HG02852 (cell line): ENCODE results near the gene NAV1.
A peak's percentile ranks its signal among the peaks of the same experiment; 100 is the strongest.
"Not testable (repeated sequence)": the region's sequence is repeated elsewhere in the genome, so short reads cannot be mapped to it uniquely, and the experiment has no call there.

ENCODE experiments used
- ATAC-seq: cut with Tn5 transposase; IDR thresholded peaks from one replicate; pipeline ENCODE4 v1.9.1; 2021; ENCODE audit warnings: mild to moderate bottlenecking, moderate library complexity; ENCODE audit not compliant: unreplicated experiment

The NAV1 gene

GRCh38 chr1:201504179-201504631 is 34.7 kb upstream of the NAV1 start:
- no peak for ATAC-seq

DNA sequence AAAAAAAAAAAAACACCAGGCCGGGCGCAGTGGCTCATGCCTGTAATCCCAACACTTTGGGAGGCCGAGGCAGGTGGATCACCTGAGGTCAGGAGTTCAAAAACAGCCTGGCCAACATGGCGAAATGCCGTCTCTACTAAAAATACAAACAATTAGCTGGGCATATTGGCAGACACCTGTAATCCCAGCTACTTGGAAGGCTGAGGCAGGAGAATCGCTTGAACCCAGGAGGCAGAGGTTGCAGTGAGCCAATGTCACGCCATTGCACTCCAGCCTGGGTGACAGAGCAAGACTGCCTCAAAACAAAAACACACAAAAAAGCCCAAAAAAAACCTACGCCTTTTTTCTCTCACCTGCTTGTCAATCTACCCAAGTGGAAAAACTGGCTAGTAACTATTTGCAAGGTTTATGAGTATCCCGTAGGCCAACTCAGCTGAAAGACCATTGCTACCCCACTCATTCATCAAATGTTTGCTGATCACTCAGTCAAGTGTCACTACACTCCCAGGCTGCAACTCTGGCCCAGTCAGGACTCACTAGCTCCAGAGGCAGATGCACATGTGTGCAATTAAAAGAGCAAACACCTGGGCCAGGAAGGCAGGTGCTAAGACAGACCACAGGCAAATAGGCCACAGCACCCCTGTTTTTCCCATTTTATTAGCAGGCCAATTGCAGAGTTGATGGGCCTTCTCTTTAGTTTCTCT is 34.0 kb upstream of the NAV1 start:
- no peak for ATAC-seq

DNA sequence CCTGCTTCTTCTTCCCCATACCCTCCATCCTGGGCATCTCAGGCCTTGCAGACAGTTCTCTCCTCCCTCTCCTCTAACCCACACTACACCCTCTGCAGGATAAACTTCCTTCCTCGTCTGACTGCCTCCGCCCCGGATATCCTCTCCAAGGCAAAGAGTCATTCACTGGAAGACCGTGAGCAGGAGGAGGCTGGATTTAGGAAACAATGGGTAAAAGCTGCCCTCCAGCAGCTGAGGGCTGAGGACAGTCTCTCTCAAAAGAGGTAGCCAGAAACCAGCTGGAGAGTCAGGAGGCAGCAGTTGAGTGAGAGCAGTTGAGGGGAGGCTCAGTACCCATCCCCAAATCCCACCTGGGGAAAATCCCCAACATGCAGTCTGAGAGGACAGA is 33.4 kb upstream of the NAV1 start:
- ATAC-seq, result no peak

DNA sequence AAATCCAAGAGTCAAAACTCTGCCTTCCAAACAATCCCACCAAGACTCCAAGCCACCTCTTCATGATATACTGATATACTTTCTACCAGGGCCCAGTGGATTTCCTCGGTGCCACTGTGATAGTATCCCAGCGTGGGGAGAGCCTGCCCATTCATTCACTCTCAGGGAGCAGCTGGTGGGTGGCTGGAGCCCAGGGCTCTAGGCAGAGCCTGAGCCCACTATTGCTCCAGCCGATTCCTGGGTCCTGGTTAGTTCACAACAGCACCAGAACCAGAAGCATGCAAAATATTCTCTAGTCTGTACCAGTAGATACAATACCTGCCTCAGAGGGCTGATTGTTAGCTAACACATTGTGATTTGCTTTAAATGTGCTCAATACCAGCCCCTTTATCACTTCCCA is 32.8 kb upstream of the NAV1 start:
- ATAC-seq, result no peak

DNA sequence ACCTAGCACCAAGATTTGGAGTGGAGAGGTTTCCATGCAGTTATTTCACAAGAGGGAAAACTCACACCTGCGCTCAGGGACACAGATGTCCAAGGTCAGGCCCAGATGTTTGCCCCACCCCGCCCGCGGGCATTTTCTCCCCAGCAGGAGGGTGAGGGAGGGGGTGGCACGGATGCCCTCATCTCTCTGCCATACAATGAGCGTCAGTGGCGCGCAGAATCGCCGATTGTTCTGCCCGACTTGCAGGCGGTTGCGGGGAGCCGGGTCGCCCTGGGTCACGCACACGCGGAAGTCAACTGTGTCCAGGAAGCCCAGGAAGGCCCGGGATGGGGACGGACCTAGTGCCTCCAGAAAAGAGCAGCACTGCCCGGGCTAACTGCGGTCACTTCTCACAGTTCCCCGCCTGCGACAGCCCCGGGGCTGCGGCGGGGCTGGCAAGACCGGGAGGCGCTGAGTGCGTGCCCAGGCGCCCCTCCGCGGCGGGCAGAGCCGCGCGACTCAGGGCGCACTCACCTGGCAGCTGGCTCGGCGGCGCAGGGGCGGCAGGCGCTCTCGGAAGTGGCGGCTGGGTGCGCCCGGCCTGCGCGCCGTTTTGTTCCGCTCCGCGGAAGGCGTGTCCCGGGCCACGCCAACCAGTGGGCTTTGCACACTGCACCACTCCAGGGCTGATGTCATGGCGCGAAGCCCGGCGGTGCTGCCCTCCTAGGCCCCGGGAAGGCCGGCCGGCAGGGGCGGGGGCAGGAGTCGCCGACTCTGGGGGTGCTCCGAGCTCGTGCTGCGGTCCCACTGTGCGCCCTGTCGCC is 32.2 kb upstream of the NAV1 start, which contains the start of gene CSRP1:
Gene CSRP1, minus strand, starts transcription at position 567 of the 803 bp plus-strand sequence. CDS start 10,820 bp downstream, outside the sequence.
- peak; percentile 89 for ATAC-seq

- no peak for ATAC-seq
These were observed 31.6 kb upstream of the NAV1 start for GRCh38 chr1:201507360-201507675.

DNA sequence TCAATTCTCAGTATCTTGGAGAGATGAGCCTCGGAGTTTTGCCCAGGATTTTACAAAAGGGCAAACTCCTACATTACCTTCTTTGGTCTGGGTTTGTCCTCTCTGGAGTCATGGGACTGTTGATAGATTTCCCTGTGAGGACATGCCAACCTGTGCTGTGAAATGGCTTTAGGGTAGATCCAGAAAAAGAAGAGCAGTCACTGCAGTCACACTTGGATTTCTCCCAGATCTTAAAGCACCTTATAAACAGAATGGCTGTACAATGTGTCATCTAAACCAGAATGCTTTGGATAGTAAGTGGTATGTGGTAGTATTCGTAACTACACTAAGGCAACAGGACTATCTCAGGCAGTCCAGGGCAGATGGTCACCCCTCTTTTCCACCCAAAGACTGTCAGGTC is 30.1 kb upstream of the NAV1 start:
- ATAC-seq, result no peak

- ATAC-seq, result no peak
These were observed 29.1 kb upstream of the NAV1 start for GRCh38 chr1:201509601-201510374.

DNA sequence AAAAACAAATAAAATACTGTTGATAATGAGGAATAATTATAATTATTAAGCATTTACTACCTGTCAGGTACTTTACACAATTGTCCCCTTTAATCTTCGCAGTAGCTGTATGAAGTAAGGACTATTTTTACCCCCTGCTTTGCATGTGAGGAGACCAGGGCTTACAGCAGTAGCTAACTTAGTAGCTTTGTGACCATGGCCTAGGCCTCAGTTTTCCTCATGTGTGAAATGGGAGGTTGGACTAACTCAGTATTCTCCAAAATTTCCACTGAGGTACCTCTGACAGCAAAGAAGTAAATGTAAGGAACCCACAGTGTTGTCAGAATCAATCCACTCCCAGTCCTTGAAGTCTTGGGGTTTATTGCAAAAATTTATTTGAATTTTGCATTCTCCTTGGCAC is 28.2 kb upstream of the NAV1 start:
- no peak for ATAC-seq

DNA sequence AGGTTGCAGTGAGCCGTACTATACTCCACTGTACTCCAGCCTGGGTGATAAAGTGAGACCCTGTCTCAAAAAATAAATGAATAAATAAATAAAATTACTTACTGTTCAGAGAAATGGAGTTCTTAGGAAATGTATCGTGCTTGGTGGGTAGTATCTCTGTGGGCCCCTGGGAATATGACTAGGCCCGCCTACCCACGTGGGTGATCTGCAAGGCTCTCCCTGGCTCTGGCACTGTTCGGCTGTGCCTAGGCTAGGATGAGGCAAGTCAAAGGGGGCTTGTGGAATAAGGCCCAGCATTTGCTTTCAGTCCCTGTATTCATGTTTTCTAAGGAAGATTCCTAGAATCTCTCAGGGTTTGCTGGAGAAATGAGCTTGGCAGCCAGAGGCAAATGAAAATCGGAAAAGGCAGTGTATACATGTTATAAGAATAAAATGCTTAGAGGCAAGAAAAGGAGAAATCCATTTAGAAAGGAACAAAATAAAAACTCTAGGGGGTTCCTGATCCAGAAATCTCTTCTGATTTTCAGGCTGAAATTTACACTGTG is 27.5 kb upstream of the NAV1 start:
- no peak for ATAC-seq

GRCh38 chr1:201511941-201512539 is 26.9 kb upstream of the NAV1 start:
- peak; percentile 41 for ATAC-seq

- no peak for ATAC-seq
These were observed 25.3 kb upstream of the NAV1 start for GRCh38 chr1:201513498-201514243.

- ATAC-seq, result no peak
These were observed 24.5 kb upstream of the NAV1 start for GRCh38 chr1:201514466-201514865.

DNA sequence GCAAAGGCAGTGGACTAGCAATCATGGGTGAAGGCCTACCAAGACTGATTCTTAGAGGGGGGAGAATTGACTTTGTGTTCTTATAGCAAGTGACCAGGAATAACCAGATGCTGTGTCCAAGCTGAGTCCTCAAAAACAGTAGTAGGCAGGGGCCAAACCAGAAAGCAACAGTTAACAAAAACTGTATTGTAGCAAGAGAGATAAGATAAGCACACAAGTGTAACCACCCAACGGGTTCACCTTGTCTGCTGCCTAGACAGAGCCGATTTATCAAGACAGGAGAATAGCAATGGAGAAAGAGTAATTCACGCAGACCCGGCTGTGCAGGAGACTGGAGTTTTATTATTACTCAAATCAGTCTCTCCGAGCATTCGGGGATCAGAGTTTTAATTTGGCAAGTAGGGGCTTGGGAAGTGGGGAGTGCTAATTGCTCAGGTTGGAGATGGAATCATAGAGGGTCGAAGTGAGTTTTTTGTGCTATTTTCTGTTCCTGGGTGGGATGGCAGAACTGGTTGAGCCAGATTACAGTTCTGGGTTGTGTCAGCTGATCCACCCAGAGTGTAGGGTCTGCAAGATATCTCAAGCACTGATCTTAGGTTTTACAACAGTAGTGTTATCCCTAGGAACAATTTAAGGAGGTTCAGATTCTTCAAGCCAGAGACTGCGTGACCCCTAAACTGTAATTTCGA is 23.7 kb upstream of the NAV1 start:
- no peak for ATAC-seq

- ATAC-seq, result no peak
These were observed 23.0 kb upstream of the NAV1 start for GRCh38 chr1:201515895-201516294.

- no peak for ATAC-seq
These were observed 22.3 kb upstream of the NAV1 start for GRCh38 chr1:201516511-201517127.

- ATAC-seq, result no peak
These were observed 21.3 kb upstream of the NAV1 start for GRCh38 chr1:201517631-201518030.

- ATAC-seq, result no peak
These were observed 20.9 kb upstream of the NAV1 start for GRCh38 chr1:201518071-201518470.

DNA sequence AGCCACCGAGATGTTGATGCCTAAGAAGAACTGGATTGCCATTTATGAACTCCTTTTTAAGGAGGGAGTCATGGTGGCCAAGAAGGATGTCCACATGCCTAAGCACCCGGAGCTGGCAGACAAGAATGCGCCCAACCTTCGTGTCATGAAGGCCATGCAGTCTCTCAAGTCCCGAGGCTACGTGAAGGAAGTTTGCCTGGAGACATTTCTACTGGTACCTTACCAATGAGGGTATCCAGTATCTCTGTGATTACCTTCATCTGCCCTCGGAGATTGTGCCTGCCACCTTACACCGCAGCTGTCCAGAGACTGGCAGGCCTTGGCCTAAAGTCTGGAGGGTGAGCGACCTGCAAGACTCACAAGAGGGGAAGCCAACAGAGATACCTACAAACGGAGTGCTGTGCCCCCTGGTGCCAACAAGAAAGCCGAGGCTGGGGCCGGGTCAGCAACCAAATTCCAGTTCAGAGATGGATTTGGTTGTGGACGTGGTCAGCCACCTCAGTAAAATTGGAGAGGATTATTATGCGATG is 18.8 kb upstream of the NAV1 start:
- not testable (repeated sequence) for ATAC-seq
